ENCODE measurements around the gene PLCD3. TPM values are rescaled to one million over a fixed set of nuclear protein-coding genes. Genes with fewer than 3 reads are reported as not detected.

The PLCD3 gene
- total and polyA plus RNA-seq, 2 of the 13 experiments (the other 11 are each of a cell fraction or from before 2014, with no cell fraction given), result 11.3 to 39.1 TPM

GRCh38 chr17:45098869-45099616 is 33.3 kb downstream of the PLCD3 start:
- POLR2A ChIA-PET, result interaction anchor here (0.9 to 1.4 kb wide), 7 partner anchors 10 to 78 kb away, joined by 3 to 6 read pairs (median 3); partner anchors contain the start of gene NMT1
- Histone ChIP-seq H3K9ac (ENCODE audit: insufficient read depth, low read depth, low read length) (no peak overlapping the region), H2AFZ (ENCODE audit: low read length) (no peak overlapping the region), H3K9me3 (ENCODE audit: low read length) (no peaks in the 10 kb centered on the region), H3K27ac (ENCODE audit: extremely low read length, insufficient read depth, low read length) (no peak overlapping the region), H3K27me3 (ENCODE audit: control insufficient read depth in 1 of 2, insufficient read depth in 2 of 2, low read length in 2 of 2) (no peaks in the 10 kb centered on the region), H3K79me2 (ENCODE audit: insufficient read depth, low read length) (no peaks in the 10 kb centered on the region), H3K4me2 (ENCODE audit: low read depth, low read length) (no peak overlapping the region), H3K4me3 (replicated peaks in 1 of 3; ENCODE audit: insufficient read depth in 1 of 3, low read depth in 2 of 3, low read length in 3 of 3) (no peak overlapping the region), H4K20me1 (ENCODE audit: insufficient read depth, low read length) (0 out of 2 replicates have a peak, but pooled peaks cover 3% of the 10 kb centered on the region), H3K36me3 (replicated peaks in 1 of 2; ENCODE audit: control insufficient read depth in 1 of 2, insufficient read depth in 2 of 2, low read length in 2 of 2) (peaks cover 56 to 72% of the 10 kb centered on the region in 2 experiments), H3K4me1 (ENCODE audit: insufficient read depth, low read length) (peaks cover 22% of the 10 kb centered on the region)
- no TSS peak for BruUV-seq (replicated peaks)
- ATAC-seq (peak; percentile 81), DNase-seq (ENCODE audit: low spot score) (peak; percentile 85), FAIRE-seq (peak; percentile 96)
- intact Hi-C loops (cut with micrococcal nuclease; ENCODE audit: unreplicated experiment) (loop anchor here (1.0 to 10.0 kb wide), 5 partner anchors 34 to 194 kb away; partner anchors contain the start of gene PLCD3), in situ Hi-C loops (cut with HindIII; ENCODE audit: extremely low pct_ligation_motif_present, low pct_unique_long_range_greater_than_20kb) (loop anchor here (5.0 kb wide), 1 partner anchor 33 kb away; the partner anchor contains the start of gene PLCD3)
- CTCF ChIA-PET (ENCODE audit: low intra/inter-chr PET ratio, low total read pairs), result interaction anchor here (1.1 to 1.6 kb wide), 3 partner anchors 34 to 82 kb away, joined by 4 to 7 read pairs (median 5); partner anchors contain the start of gene ACBD4
- WGBS (ENCODE audit: low lambda C conversion rate), result 52% methylated on average over 9 of the region's 9 CpGs
- TF ChIP-seq ZNF367 (CRISPR knock-in tag; IDR thresholded peaks at IDR 0.05; ENCODE audit: borderline replicate concordance), result no peak
- no peak for TF ChIP-seq KDM4B (CRISPR knock-in tag; IDR thresholded peaks at IDR 0.05)
- peak; percentile 32; the same call in 1 of the 2 replicates for TF ChIP-seq HNF1B (CRISPR knock-in tag; IDR thresholded peaks at IDR 0.05)
- no peak for TF ChIP-seq ZNF432 (CRISPR knock-in tag; IDR thresholded peaks at IDR 0.05; ENCODE audit: borderline replicate concordance)
- TF ChIP-seq ZBTB42 (CRISPR knock-in tag; IDR thresholded peaks at IDR 0.05), result no peak
- no peak for TF ChIP-seq ZNF10 (CRISPR knock-in tag; IDR thresholded peaks at IDR 0.05; ENCODE audit: borderline replicate concordance, low read depth)
- no peak for TF ChIP-seq RFXAP (CRISPR knock-in tag; IDR thresholded peaks at IDR 0.05; ENCODE audit: borderline replicate concordance)
- no peak for TF ChIP-seq NFYB (CRISPR knock-in tag; IDR thresholded peaks at IDR 0.05)
- TF ChIP-seq MAZ (IDR thresholded peaks at IDR 0.05; ENCODE audit: borderline replicate concordance, low read depth, low read length), result peak; percentile 87
- no peak for TF ChIP-seq MAZ (CRISPR knock-in tag; IDR thresholded peaks at IDR 0.05; ENCODE audit: low read depth)
- no peak for TF ChIP-seq MATR3 (CRISPR knock-in tag; IDR thresholded peaks at IDR 0.05)
- TF ChIP-seq CCDC6 (CRISPR knock-in tag; IDR thresholded peaks at IDR 0.05), result 0 out of 2 replicates have a peak, but pooled peaks have one; percentile 37
- peak; percentile 84 for TF ChIP-seq RAD21 (CRISPR knock-in tag; IDR thresholded peaks at IDR 0.05)
- TF ChIP-seq ZNF691 (CRISPR knock-in tag; IDR thresholded peaks at IDR 0.05; ENCODE audit: borderline replicate concordance, low read depth), result 0 out of 2 replicates have a peak, but pooled peaks have one; percentile 77
- peak; percentile 98 for TF ChIP-seq XRCC5 (optimal IDR thresholded peaks at IDR 0.05; ENCODE audit: low read length)
- TF ChIP-seq RARA (CRISPR knock-in tag; IDR thresholded peaks at IDR 0.05), result peak; percentile 31; the same call in 1 of the 2 replicates
- peak; percentile 35; the same call in 1 of the 2 replicates for TF ChIP-seq SALL1 (CRISPR knock-in tag; IDR thresholded peaks at IDR 0.05)
- TF ChIP-seq SOX13 (IDR thresholded peaks at IDR 0.05), result no peak
- 0 out of 4 replicates have a peak, but pooled peaks of 1 of the 2 experiments have one; percentile 15 for TF ChIP-seq SOX13 (CRISPR knock-in tag; conservative IDR thresholded peaks at IDR 0.05 in 1 of 2, IDR thresholded peaks at IDR 0.05 in 1 of 2)
- TF ChIP-seq YEATS2 (CRISPR knock-in tag; IDR thresholded peaks at IDR 0.05; ENCODE audit: borderline replicate concordance), result 0 out of 2 replicates have a peak, but pooled peaks have one; percentile 48
- TF ChIP-seq RXRB (CRISPR knock-in tag; IDR thresholded peaks at IDR 0.05; ENCODE audit: borderline replicate concordance), result peak; percentile 57; the same call in 1 of the 2 replicates
- TF ChIP-seq SOX5 (CRISPR knock-in tag; IDR thresholded peaks at IDR 0.05; ENCODE audit: borderline replicate concordance), result 0 out of 2 replicates have a peak, but pooled peaks have one; percentile 17
